NCI-H2171 (cell line): ENCODE measurements around the gene YPEL4.

Experiments used
- DNase-seq: peaks from one replicate; lab custom pipeline; 2025; lab: John Stamatoyannopoulos, UW

YPEL4 gene

DNA sequence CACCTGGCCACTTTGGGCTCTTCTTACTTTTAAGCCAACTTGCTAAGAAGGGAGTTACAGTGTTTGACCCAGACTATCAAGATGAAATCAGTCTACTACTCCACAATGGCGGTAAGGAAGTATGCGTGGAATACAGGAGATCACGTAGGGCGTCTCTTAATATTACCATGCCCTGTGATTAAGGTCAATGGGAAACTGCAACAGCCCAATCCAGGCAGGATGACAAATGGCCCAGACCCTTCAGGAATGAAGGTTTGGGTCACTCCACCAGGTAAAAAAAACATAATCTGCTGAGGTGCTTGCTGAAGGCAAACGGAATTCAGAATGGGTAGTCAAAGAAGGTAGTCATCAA is 1.0 kb upstream of the YPEL4 start:
- DNase-seq = no peak

DNA sequence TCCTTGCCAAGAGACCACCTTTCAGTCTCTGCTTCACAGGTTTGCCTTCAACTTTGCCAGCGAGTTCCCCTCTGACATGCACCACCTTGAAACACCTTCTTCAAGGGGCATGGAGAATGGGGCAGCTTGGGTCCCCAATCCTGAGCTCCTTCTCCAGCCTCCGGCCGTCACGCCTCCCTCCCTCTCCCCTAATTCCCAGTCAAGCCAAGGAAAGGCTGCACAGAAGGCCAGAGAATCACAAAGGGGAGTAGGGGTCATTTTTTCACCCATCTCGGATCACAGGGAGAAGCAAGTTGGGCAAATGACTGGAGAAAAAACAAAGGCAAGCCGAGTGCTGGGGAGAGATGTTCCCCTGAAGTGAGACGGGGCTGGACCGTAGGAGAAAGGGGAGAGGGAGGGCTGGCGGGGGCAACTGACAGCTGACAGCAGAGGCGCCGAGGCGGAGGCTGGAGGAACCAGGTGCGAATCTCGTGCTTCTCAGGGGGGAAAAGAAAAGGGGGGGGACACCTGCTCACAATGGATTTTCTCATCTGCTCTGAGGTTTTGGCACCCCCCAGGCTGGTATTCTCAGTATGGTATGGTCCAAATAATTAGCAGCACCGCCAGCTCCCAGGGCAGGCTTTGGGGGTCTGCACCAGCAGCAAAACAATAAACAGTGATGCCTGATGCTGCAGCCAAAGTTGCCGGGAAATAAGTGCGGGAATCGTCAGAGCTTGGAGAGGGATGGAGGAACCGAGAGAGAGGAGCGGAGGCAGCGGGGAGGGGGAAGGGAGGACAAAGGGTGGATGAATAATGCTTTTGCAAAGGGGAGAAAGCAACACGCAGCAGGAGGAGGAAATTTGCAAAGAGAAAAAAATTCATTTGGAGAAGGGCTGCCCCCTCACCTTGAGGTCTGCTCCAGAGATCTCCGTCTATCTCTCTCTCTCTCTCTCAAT is 644 bp downstream of the YPEL4 start:
- no peak for DNase-seq

DNA sequence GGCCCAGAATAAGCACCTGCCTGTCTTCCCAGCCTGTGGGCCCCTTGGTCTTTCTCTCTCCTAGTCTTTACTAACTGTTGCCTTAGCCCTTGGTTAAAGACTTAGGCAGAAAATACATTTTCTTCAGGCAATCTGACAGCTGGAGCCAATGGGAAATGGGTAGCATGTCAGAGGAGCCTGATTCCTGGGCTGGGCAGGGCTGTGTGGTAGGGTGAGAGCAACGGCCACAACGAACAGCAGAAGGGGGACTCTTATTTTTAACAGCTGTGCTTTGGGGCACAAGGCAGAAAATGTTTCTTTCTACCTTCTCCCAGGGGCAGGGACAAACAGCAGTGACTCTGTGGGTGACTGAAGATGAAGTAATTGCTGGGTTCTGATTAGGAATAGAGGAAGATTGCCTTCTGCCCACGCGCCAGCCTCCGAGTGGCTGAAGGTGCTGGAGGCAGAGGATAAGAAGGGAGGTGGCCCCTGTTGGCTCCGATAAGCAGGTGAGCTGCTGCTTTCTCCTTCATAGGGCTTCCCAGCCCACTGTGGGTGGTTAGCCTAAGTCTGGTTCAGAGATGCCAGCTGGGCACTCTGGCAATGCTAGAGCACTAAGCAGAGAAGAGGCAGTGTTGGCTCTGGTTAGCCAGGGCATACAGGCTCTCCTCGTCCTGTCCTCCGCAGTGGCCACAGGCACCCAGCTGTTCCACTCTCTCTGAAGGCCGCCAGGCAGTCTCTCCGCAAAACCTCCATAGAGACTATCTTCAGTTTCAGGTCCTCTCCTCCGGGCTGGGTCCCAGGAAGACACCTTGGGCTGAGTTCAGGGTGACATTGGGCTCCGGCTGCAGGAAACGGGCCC is 1.5 kb downstream of the YPEL4 start:
- DNase-seq = no peak

DNA sequence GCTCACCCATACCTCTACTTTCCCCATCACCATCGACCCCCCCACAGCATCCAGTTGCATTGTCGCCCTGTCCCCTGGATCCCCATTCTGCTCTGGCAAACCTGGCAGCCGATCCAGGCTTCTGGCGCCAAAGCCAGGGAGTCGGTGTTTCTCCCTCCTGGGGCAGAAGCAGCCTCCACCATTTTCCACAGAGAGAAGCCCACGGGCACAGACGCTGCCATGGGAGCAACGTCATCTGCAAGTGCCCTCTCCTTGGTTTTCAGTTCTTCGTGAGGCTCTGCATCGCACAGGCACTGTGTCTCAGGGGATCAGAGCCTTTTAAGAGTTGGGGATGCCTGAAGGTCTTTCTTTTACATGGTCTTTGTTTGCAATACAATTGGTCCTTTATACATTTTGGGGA is 2.3 kb downstream of the YPEL4 start:
- no peak for DNase-seq

DNA sequence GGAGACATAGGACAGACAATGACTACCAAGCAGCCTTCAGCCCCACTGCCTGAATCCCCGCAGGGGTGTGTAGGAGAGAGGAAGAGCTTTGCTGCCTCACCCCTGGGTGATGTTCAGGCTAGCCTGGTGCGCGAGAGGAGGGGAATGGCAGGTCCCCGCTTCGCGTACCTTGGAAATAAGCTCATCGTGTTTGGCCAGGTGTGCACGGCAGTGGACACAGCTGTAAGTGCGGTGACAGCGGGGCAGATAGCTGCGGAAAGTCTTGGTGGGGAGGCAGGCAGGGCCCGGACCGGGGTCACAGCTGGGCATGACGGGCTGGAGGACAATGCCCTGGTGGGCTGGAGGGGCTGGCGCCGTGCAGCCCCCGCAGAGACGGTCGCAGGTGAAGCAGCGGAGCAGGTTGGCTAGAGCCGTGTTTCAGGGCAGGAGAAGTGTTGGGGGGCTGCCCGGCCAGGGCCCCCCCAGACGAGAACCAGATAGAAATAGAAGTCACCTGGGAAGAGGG is 2.9 kb downstream of the YPEL4 start:
- no peak for DNase-seq

DNA sequence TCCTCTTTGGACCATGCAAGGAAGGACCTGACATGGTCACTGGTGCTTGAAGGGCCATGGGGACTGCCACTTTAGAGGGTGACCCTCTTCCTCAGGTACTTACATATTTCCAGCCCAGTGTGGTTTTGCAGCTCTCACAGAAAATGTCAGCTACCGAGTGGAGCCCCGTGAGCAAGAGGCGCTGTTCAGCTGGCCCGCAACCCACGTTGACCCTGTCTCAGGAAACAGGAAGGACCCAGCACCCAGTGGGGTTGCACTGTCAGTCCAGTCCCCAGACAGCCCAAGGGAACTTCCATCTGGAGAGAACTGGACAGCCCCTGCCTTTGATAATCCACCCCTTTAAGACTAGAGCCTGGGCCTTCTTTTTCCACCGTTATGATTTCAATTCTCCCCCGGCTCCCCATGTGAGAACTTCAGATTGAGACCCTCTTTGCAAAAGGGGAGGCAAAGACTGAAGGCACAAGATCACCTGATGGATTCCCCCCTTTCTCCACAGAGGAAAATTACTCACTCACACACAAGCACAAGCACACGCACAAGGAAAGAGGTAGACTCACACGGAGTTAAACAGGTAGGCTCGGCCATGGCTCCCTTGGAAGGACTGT is 3.4 kb downstream of the YPEL4 start:
- DNase-seq = no peak

DNA sequence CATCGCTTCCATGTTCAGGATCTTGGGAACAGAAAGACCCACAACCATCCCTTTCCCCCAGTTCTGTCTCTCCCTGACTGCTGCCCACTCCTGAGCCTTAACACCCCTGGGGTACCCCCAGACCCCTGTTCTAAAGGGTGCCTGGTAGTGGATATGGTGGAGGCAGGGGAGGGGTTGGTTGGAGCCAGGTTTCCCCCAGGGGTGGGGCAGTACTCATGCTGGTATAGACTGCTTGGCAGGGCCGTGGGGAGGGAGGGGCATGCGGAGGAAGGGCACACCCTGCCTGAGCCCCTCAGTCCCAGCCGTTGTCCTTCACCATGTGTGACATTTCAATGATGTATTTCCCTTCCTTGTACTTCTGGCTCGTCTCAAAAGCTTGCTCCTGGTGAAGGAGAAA is 4.0 kb downstream of the YPEL4 start:
- no peak for DNase-seq

DNA sequence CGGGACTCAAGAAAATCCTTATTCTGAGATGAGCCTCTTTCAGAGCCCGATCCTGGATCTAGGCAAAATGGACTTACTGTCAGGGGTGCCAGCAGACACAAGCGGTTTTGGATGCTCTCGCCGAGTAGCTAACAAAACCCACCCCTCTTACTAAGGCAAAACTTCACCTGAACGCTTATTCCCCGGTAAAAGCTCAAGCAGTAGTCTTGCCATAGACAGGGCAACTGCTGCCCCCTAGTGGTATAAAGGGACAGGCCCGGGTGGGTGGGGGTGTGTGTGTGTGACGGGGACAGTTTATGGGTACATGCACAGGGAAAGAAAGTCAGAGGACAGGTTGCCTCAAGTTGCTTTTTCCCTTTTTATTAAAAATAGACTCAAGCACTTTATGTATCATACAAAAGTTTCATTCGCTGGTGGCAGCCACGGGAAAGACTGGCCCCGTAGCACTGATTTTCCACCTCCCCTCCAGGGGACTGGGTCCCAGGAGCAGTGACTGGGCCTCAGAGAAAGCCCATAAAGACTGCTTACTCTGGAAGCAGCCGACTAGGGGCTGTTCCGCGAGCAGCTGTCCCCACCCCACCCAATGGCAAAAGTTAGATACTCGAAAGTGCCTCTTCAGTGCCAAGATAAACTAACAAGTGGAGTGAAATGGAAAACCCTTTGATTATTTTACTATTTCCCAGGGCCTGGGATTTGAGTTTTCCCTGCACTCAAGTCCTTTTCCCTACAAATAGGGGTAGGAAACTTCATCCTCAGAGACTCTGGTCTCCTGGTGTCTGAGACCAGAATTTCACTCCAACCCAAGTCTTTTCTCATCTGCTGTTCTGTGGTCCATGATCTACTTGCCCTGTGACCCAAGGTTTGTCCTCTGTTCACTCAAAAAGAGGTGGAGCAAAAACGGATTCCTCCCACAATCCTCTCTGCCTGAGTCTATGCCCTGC is 4.7 kb downstream of the YPEL4 start:
- DNase-seq = peak; percentile 81

DNA sequence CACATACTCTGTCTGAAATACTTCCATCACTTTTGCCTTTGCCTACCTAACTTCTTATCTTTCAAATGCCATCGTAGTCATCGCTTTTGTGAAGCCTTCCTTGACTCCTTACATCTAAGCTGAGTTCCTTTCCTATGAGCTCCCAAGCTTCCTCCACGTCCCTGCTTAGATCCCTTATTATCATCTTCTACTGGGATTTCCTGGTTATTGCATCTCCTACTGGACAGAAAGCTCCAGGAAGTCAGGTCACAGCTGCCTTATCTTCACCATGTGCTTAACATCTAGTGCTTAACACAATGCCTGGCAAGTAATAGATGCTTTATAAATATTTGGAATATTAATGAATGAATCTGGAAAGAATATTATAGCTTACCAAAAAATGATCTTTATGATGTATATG is 5.9 kb downstream of the YPEL4 start:
- DNase-seq = no peak

DNA sequence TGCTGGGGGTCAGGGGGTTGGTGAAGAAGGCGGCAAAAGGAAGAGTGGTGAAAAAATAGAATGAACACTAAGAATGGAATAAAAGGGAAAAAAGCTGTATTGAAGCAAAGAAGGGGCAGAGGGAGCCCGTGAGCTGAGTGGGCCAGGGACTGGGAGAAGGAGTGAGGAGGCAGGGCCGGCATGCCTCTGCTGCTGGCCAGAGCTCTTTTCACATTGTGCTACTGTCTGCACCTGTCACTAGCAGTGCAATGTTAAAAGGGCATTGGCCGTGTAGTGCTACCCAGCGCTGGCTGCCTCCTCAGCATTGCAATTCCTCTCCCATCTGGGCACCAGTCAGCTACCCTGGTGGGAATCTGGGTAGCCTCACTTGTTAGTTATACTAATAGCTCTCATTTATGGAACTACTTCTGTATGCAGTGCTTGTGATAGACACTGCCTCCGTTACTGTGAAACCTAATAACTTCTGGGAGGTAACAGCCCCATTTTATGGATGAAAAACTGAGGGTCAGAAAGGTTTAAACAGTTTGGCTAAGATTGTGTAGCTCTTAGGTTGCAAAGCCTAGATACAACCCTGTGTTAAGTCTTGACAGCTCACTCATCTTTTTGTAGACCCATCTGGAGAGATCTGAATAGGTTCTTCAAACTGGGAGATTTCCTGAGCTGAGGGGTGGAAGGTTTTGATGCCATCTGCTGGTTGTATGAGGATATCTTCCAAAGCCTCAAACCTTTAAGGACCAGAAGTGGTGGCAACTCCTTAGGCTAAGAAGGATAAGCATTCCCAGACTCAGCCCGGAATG is 8.5 kb downstream of the YPEL4 start:
- peak; percentile 37 for DNase-seq

DNA sequence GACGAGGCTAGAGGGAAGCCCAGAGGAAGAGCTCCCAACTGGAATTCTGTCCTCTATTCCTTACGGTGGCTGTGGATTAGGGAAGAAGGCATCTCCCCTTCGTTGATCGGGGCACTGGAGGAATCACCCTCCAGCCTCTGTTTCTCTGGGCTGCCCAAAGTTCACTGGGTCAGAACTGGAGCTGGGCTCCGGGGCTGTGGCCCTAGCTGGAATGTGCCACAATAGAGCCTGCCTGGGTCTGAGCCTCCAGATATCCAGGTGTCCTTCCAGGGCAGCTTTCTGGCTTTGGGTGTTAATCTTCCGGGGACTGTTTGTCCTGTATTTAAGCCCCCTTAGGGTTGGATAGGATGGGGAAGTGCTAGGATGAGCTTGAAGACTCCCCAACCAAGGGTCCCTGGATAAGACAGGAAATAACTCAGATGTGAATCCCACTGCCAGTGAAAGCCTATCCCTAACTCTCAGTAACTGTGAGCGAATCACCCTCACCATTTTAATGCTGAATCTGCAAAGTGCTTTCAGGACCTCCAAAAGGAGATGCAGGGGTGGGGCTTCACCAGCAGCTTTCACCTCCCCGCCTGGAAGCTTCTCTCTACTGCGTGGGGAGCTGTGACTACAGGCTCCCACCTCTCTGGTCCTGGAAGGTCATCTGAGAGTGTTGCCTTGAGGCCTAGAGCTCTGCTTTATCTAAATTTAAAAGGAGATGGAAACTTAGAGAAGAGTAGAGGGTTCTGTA is 9.5 kb downstream of the YPEL4 start:
- DNase-seq = no peak

DNA sequence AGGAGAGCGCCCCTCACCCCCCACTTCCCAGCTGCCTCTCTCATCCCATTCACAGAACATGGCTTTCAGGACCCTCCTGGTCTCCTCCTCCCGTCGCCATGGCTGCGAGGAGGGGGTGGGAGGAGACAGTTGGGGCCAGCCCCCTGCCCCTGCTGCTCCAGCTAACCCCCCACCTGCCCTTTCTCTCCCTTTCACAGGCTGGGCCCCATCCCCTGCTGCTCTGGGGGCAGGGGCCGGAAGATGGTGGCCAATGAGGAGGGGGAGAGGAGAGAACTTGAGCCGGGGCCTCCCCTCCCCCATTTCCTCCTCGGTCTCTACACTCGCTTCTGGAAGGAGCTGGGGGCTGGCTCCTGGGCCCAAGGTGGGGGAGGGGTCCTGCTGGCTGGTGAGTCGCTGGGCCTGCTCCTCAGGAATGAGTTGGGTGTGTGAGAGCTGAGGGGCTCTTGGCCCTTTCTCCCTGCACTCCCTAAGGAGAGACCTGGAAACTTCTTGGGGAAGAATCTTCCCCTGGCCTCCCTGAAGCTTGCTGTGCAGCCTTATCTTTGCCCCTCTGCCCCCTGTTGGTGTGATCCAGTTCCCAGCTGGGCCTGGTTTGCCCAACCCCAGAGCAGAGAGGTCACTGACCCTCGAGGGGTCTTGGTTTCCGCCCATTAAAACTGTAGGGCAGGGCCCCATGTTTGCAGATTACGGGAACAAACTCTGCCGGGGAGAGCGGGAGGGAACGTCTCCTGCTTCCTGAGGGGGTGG is 10.2 kb downstream of the YPEL4 start:
- DNase-seq = no peak

DNA sequence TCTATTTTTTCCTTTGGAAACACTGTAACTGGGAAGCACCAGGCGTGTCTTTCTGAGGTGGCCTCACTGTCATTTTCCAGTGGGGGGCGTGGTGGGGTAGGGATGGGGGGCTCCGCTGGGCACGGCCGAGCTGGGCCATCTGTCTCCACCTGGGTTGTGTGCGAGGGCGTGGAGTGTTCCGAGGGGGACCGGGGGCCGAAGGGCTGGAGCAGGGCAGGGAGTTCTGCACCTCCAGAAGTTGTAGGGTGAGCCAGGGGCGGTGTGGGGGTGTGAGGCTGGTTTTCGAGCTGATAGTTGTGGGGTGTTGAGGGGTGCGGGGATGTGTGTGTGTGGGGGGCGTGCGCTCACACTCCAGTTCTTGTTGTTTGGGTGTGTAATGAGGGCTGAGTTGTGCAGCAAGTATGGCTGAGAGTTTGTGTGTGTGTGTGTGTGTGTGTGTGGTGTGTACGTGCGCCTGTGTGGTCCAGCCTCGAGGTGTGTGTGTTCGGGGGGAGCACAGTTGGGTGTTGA is 10.8 kb downstream of the YPEL4 start:
- no peak for DNase-seq

DNA sequence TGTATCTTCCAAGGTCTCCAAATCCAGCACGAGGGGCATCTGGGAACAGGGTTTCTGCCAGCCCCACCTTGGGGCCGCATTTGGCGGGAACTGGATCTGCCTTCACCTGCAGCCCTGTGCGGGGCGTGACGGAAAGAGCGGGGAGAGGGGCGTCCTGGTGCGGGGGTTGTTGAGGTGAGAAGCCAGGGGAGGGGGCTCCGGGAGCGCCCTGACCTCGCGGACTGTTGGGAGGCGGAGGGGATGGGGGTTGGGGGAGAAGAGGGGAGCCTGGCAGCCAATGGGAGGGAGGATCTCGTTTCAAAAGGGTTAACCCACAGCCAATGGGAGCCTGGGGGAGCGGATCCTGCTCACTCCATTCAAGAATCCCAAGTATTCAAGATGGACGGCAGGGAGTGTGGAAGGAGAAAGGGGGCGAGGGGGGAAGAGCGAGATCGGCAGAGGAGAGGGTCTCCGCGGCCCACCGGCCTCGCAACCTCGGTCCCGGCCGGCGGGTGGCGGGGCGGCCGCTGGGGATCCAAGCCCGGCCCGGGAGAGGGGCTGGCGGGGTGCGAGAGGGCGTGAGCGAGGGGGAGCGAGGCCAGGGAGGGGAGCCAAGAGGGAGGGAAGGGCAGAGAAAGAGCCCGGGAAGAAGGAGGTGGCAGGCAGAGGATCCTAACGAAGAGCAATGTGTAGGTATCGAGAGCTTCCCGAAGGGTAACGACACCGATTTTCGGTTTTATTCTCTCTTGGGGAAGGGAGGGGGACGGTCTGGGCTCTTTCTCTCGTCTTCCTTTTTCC is 11.5 kb downstream of the YPEL4 start:
- DNase-seq = peak; percentile 93

DNA sequence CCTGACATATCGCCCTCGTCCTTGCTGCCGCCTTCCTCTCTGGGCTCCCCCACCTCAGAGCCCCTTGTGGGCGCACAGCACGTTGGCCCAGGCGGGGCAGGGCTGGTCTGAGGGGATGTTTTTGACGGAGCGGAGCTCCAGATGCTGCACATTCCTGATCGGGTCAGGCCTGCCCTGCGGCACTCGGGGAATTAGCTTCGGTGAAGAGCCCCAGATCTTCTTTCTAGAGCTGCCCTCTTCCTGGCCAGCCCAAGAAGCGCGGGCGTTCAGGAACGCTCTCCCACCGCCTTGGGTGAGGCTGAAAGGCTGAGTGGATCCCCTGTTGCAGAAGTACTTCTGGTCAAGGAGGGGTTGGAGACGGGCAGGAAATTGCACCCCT is 12.1 kb downstream of the YPEL4 start:
- no peak for DNase-seq

DNA sequence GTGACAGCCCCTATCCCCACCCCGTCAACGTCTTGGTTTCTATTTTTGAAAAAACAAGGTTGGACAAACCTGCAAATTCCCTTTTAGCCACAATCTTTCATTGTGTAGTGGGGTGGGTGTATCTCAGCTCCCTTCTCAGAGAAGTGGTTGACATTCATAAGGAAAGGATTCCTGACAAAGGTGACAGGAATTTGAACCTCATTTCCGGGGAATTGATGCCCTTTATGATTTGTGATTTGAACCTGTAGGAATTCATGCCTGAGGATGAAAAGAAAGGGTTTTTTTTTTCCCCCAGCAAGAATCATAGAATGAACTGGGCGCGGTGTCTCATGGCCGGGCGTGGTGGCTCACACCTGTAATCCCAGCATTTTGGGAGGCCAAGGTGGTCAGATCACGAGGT is 14.5 kb downstream of the YPEL4 start:
- DNase-seq = no peak

DNA sequence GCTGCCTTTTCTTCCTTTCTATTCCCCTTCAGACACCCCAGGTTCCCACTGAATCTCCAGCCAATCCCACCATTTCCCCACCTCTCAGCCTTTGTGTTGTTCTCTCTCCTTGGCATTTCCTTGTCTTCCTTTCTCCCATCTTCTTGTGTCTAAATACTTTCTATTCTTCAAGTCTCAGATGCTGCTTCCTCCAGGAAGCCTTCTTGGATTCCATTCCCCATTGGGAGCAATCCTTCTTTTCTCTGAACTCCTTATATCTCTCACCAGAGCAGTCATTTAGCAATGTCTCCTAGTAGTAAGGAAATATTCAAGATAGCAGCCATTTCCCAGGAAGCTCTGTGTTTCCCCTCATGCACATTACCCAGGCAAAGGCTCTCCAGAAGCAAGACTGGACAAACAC is 15.4 kb downstream of the YPEL4 start:
- no peak for DNase-seq

DNA sequence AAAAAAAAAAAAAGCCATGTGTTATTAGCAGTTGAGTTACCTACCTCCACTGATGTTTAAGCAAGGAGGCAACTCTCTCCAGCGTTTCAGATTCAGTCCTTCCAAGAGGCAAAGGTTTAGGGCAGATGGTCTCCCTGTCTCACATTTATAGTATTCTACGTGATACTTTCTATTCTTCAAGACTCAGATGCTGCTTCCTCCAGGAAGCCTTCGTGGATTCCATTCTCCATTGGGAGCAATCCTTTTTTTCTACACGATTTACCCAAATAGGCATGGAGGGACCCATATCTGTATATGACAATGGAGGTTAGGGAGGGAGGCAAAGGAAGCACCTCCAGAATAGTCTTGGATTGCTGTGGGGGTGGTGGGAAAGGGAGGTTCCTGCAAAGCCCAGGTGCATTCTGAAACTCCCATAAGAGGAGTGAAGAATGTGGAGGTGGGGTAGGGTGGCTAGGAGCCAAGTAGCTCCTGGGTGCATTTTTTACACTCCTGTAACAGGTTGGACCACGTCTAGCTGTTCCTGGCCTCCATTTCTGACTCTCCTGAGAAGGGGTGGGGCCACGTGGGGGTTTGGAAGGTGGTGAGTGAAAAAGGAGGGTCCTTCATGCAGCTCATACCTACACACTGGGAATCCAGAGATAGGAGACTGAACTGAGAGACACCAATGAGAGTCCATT is 16.2 kb downstream of the YPEL4 start:
- no peak for DNase-seq
